Parathyroid adenoma (tissue), 2 donors: Measurements from ENCODE around the gene MEIS2.

Source experiments
- H2AFZ ChIP-seq: fragments of 300-600 bp; sonication (generic); one replicate; pipeline ENCODE4 v1.7.0; 2017; ENCODE audit warnings: antibody characterized with exemption, mild to moderate bottlenecking
- H3K27ac ChIP-seq: fragments of 300-600 bp; sonication (generic); one replicate; pipeline ENCODE4 v1.7.0; 2017
- H3K27me3 ChIP-seq: fragments of 300-600 bp; sonication (generic); one replicate; pipeline ENCODE4 v1.7.0; 2017; ENCODE audit warnings: low read length; ENCODE audit not compliant: control insufficient read depth, insufficient read depth
- H3K36me3 ChIP-seq: fragments of 300-600 bp; sonication (generic); one replicate; pipeline ENCODE4 v1.7.0; 2017; ENCODE audit warnings: low read length; ENCODE audit not compliant: control insufficient read depth, insufficient read depth
- H3K4me1 ChIP-seq: fragments of 300-600 bp; sonication (generic); one replicate; pipeline ENCODE4 v1.7.0; 2017; ENCODE audit warnings: control low read depth
- H3K4me2 ChIP-seq: fragments of 300-600 bp; sonication (generic); one replicate; pipeline ENCODE4 v1.7.0; 2017; ENCODE audit warnings: low read length
- H3K4me3 ChIP-seq: fragments of 300-600 bp; sonication (generic); one replicate; pipeline ENCODE4 v1.7.0; 2017; ENCODE audit warnings: low read depth, low read length
- H3K79me2 ChIP-seq: fragments of 300-600 bp; sonication (generic); one replicate; pipeline ENCODE4 v1.7.0; 2017; ENCODE audit warnings: control low read depth
- H3K9ac ChIP-seq: fragments of 300-600 bp; sonication (generic); one replicate; pipeline ENCODE4 v1.7.0; 2017; ENCODE audit warnings: mild to moderate bottlenecking
- H3K9me3 ChIP-seq: fragments of 300-600 bp; sonication (generic); one replicate; pipeline ENCODE4 v1.7.0; 2017; ENCODE audit warnings: low read length; ENCODE audit not compliant: control insufficient read depth
- CTCF ChIP-seq: fragments of 300-600 bp; sonication (generic); IDR thresholded peaks from one replicate; pipeline ENCODE4 v1.7.0; 2017; ENCODE audit warnings: antibody characterized with exemption, mild to moderate bottlenecking
- donor health status: primary hyperparathyroidism.

Gene MEIS2

GRCh38 chr15:36877294-36877693, 223.1 kb downstream of the MEIS2 start:
- H2AFZ ChIP-seq = no peak overlapping the region
- H3K36me3 ChIP-seq = no peaks in the 10 kb centered on the region
- no peaks in the 10 kb centered on the region for H3K4me1 ChIP-seq
- H3K27ac ChIP-seq = no peak overlapping the region
- H3K9me3 ChIP-seq = no peaks in the 10 kb centered on the region
- no peak overlapping the region for H3K9ac ChIP-seq
- H3K4me3 ChIP-seq = no peak overlapping the region
- H3K79me2 ChIP-seq = no peaks in the 10 kb centered on the region
- TF ChIP-seq CTCF = no peak
- H3K27me3 ChIP-seq = no peaks in the 10 kb centered on the region
- H3K4me2 ChIP-seq = no peak overlapping the region

- Histone ChIP-seq H3K79me2 (no peaks in the 10 kb centered on the region), H2AFZ (no peak overlapping the region), H3K9me3 (no peaks in the 10 kb centered on the region), H3K36me3 (no peaks in the 10 kb centered on the region), H3K27me3 (no peaks in the 10 kb centered on the region), H3K27ac (no peak overlapping the region), H3K4me3 (no peak overlapping the region), H3K4me2 (no peak overlapping the region), H3K4me1 (no peaks in the 10 kb centered on the region), H3K9ac (no peak overlapping the region)
- TF ChIP-seq CTCF = no peak
Measured at GRCh38 chr15:36875740-36876334, 224.5 kb downstream of the MEIS2 start.

GRCh38 chr15:36874930-36875329, 225.4 kb downstream of the MEIS2 start:
- Histone ChIP-seq H3K27me3 (no peaks in the 10 kb centered on the region), H2AFZ (no peak overlapping the region), H3K9me3 (no peaks in the 10 kb centered on the region), H3K4me2 (no peak overlapping the region), H3K27ac (no peak overlapping the region), H3K36me3 (no peaks in the 10 kb centered on the region), H3K4me3 (no peak overlapping the region), H3K4me1 (no peaks in the 10 kb centered on the region), H3K79me2 (no peaks in the 10 kb centered on the region), H3K9ac (no peak overlapping the region)
- TF ChIP-seq CTCF = no peak

- Histone ChIP-seq H3K27ac (no peak overlapping the region), H3K4me3 (no peak overlapping the region), H3K4me2 (no peak overlapping the region), H3K4me1 (no peaks in the 10 kb centered on the region), H3K36me3 (no peaks in the 10 kb centered on the region), H3K9me3 (no peaks in the 10 kb centered on the region), H2AFZ (no peak overlapping the region), H3K27me3 (no peaks in the 10 kb centered on the region), H3K79me2 (no peaks in the 10 kb centered on the region), H3K9ac (no peak overlapping the region)
- TF ChIP-seq CTCF = no peak
Measured at GRCh38 chr15:36867436-36867835, 232.9 kb downstream of the MEIS2 start.

- H3K36me3 ChIP-seq = no peaks in the 10 kb centered on the region
- H3K9ac ChIP-seq = no peak overlapping the region
- H3K4me3 ChIP-seq = no peak overlapping the region
- H3K79me2 ChIP-seq = no peaks in the 10 kb centered on the region
- H3K9me3 ChIP-seq = no peaks in the 10 kb centered on the region
- no peak overlapping the region for H3K27ac ChIP-seq
- no peaks in the 10 kb centered on the region for H3K27me3 ChIP-seq
- H2AFZ ChIP-seq = no peak overlapping the region
- H3K4me1 ChIP-seq = no peaks in the 10 kb centered on the region
- H3K4me2 ChIP-seq = no peak overlapping the region
- no peak for TF ChIP-seq CTCF
Measured at GRCh38 chr15:36866896-36867295, 233.5 kb downstream of the MEIS2 start.
